ENCODE results near the gene CHMP2A.
"Not testable (repeated sequence)": the region's sequence is repeated elsewhere in the genome, so short reads cannot be mapped to it uniquely, and the experiment has no call there.

The CHMP2A gene

DNA sequence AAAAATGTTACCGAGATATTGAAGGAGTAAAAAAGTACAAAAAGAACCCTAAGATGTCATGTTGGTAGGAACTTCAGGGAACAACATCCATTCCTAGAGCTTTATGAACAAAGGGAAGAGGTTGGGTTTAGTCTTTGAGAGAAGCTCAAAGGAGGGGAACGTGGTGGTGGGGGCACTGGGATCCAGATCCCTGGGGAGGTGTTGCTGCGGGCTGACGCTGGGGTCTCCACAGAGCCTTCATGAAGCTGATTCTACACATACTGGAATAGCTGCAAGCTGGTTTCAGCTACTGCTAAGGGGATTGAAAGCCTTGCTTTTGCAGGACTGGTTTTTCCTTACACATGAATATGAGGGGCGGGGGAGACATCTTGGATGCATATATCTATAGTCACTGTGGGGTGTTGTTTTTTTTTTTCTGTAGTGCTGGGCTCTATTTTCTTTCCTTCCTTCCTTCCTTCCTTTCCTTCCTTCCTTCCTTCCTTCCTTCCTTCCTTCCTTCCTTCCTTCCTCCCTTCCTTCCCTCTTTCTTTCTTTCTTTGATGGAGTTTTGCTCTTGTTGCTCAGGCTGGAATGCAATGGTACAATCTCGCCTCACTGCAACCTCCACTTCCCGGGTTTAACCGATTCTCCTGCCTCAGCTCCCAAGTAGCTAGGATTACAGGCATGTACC is 24.7 kb upstream of the CHMP2A start:
- no peak overlapping the region for H3K4ac ChIP-seq (ENCODE audit: low read length)
- no peak overlapping the region for H2BK120ac ChIP-seq (ENCODE audit: low read depth, low read length)
- no peak overlapping the region for H3K18ac ChIP-seq (ENCODE audit: low read length)
- no peak overlapping the region for H4K8ac ChIP-seq (ENCODE audit: low read depth, low read length)
- no peak overlapping the region for H3K14ac ChIP-seq (ENCODE audit: low read length)
- H3K36me3 ChIP-seq (replicated peaks in 1 of 2; ENCODE audit: control insufficient read depth in 2 of 2, insufficient read depth in 2 of 2, low read length in 2 of 2): peaks cover 21 to 61% of the 10 kb centered on the region in 2 donors
- no peak overlapping the region for H2AFZ ChIP-seq (ENCODE audit: low read length)
- H2AK5ac ChIP-seq (ENCODE audit: low read depth, low read length): no peak overlapping the region
- H3K9ac ChIP-seq (ENCODE audit: low read depth, low read length, poor library complexity): no peak overlapping the region
- H2BK12ac ChIP-seq (ENCODE audit: low read length): no peak overlapping the region
- no peak for DNase-seq (ENCODE audit: low spot score)
- whole genome bisulfite sequencing, 2 donors (ENCODE audit: extremely low coverage in 2 of 2, insufficient read length in 2 of 2, insufficient replicate concordance in 1 of 2): no CpG with 5 or more reads among the region's 8 CpGs
- H3K27ac ChIP-seq (replicated peaks; ENCODE audit: low read length): no peak overlapping the region
- H2BK5ac ChIP-seq (ENCODE audit: low read length): no peak overlapping the region
- H3K27me3 ChIP-seq (ENCODE audit: control insufficient read depth in 3 of 3, insufficient read depth in 3 of 3, low read depth in 1 of 3, low read length in 3 of 3): no peaks in the 10 kb centered on the region
- H3K9me3 ChIP-seq (replicated peaks in 1 of 2; ENCODE audit: control insufficient read depth in 2 of 2, insufficient read depth in 1 of 2, low read depth in 1 of 2, low read length in 2 of 2): peaks cover 0 to 3% of the 10 kb centered on the region in 2 donors
- H3K4me2 ChIP-seq (ENCODE audit: insufficient read depth, low read length, poor library complexity, severe bottlenecking): no peak overlapping the region
- no peak overlapping the region for H2BK15ac ChIP-seq (ENCODE audit: low read length)
- H3K4me1 ChIP-seq (ENCODE audit: control insufficient read depth in 2 of 2, insufficient read depth in 1 of 2, low read depth in 1 of 2, low read length in 2 of 2): peaks cover 0 to 2% of the 10 kb centered on the region in 2 donors
- no peak overlapping the region for H3K4me3 ChIP-seq (ENCODE audit: low read length in 2 of 2)
- no peak overlapping the region for H3K23ac ChIP-seq (ENCODE audit: low read depth, low read length, poor library complexity)
- peaks cover 16% of the 10 kb centered on the region for H3K79me1 ChIP-seq (ENCODE audit: low read depth, low read length)
- H4K91ac ChIP-seq (ENCODE audit: low read depth, low read length, poor library complexity): no peak overlapping the region

GRCh38 chr19:58578012-58578925 is 23.4 kb upstream of the CHMP2A start:
- Histone ChIP-seq H3K23ac (ENCODE audit: low read depth, low read length, poor library complexity) (no peak overlapping the region), H3K27me3 (ENCODE audit: control insufficient read depth in 3 of 3, insufficient read depth in 3 of 3, low read depth in 1 of 3, low read length in 3 of 3) (no peaks in the 10 kb centered on the region), H3K36me3 (replicated peaks in 1 of 2; ENCODE audit: control insufficient read depth in 2 of 2, insufficient read depth in 2 of 2, low read length in 2 of 2) (peaks cover 15 to 48% of the 10 kb centered on the region in 2 donors), H3K4me2 (ENCODE audit: insufficient read depth, low read length, poor library complexity, severe bottlenecking) (no peak overlapping the region), H3K9ac (ENCODE audit: low read depth, low read length, poor library complexity) (no peak overlapping the region), H3K4ac (ENCODE audit: low read length) (no peak overlapping the region), H3K4me1 (ENCODE audit: control insufficient read depth in 2 of 2, insufficient read depth in 1 of 2, low read depth in 1 of 2, low read length in 2 of 2) (peaks cover 4 to 7% of the 10 kb centered on the region in 2 donors), H4K8ac (ENCODE audit: low read depth, low read length) (no peak overlapping the region), H2AK5ac (ENCODE audit: low read depth, low read length) (peak overlapping the region; percentile 17), H3K14ac (ENCODE audit: low read length) (no peak overlapping the region), H2AFZ (ENCODE audit: low read length) (no peak overlapping the region), H2BK12ac (ENCODE audit: low read length) (no peak overlapping the region), H3K9me3 (replicated peaks in 1 of 2; ENCODE audit: control insufficient read depth in 2 of 2, insufficient read depth in 1 of 2, low read depth in 1 of 2, low read length in 2 of 2) (peaks cover 0 to 3% of the 10 kb centered on the region in 2 donors), H4K91ac (ENCODE audit: low read depth, low read length, poor library complexity) (no peak overlapping the region), H3K4me3 (ENCODE audit: low read length in 2 of 2) (no peak overlapping the region), H2BK120ac (ENCODE audit: low read depth, low read length) (no peak overlapping the region), H3K79me1 (ENCODE audit: low read depth, low read length) (peaks cover 12% of the 10 kb centered on the region), H2BK5ac (ENCODE audit: low read length) (no peak overlapping the region), H3K18ac (ENCODE audit: low read length) (no peak overlapping the region), H2BK15ac (ENCODE audit: low read length) (no peak overlapping the region), H3K27ac (replicated peaks; ENCODE audit: low read length) (no peak overlapping the region)
- WGBS, 2 donors (ENCODE audit: extremely low coverage in 2 of 2, insufficient read length in 2 of 2, insufficient replicate concordance in 1 of 2): no CpG with 5 or more reads among the region's 11 CpGs
- no peak for DNase-seq (ENCODE audit: low spot score)

DNA sequence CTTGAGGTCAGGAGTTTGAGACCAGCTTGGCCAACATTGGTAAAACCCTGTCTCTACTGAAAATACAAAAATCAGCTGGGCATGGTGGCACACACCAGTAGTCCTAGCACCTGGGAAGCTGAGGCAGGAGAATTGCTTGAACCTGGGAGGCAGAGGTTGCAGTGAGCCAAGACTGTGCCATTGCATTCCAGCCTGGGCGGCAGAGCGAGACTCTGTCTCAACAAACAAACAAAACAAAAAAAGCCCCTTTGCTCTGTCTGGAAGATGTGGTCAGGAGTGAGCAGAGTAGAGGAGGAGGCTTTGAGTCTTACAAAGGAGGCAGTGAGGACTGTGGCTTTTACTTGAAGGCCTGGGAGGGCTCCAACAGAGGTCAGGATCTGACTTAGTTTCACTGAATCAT is 22.7 kb upstream of the CHMP2A start:
- peaks cover 8 to 41% of the 10 kb centered on the region in 2 donors for H3K36me3 ChIP-seq (replicated peaks in 1 of 2; ENCODE audit: control insufficient read depth in 2 of 2, insufficient read depth in 2 of 2, low read length in 2 of 2)
- not testable (repeated sequence) for H3K9ac ChIP-seq (ENCODE audit: low read depth, low read length, poor library complexity); H3K4me3 ChIP-seq (ENCODE audit: low read length in 2 of 2); H3K27me3 ChIP-seq (ENCODE audit: control insufficient read depth in 3 of 3, insufficient read depth in 3 of 3, low read depth in 1 of 3, low read length in 3 of 3); H3K4ac ChIP-seq (ENCODE audit: low read length); H3K23ac ChIP-seq (ENCODE audit: low read depth, low read length, poor library complexity); H2BK12ac ChIP-seq (ENCODE audit: low read length); H3K18ac ChIP-seq (ENCODE audit: low read length); DNase-seq (ENCODE audit: low spot score); H3K14ac ChIP-seq (ENCODE audit: low read length); H3K9me3 ChIP-seq (replicated peaks in 1 of 2; ENCODE audit: control insufficient read depth in 2 of 2, insufficient read depth in 1 of 2, low read depth in 1 of 2, low read length in 2 of 2); H2BK5ac ChIP-seq (ENCODE audit: low read length); H2BK15ac ChIP-seq (ENCODE audit: low read length); H3K4me2 ChIP-seq (ENCODE audit: insufficient read depth, low read length, poor library complexity, severe bottlenecking); H3K4me1 ChIP-seq (ENCODE audit: control insufficient read depth in 2 of 2, insufficient read depth in 1 of 2, low read depth in 1 of 2, low read length in 2 of 2); H2BK120ac ChIP-seq (ENCODE audit: low read depth, low read length); H4K8ac ChIP-seq (ENCODE audit: low read depth, low read length); H2AK5ac ChIP-seq (ENCODE audit: low read depth, low read length); H3K27ac ChIP-seq (replicated peaks; ENCODE audit: low read length); H2AFZ ChIP-seq (ENCODE audit: low read length); H4K91ac ChIP-seq (ENCODE audit: low read depth, low read length, poor library complexity)
- no CpG with 5 or more reads among the region's 2 CpGs for WGBS, 2 donors (ENCODE audit: extremely low coverage in 2 of 2, insufficient read length in 2 of 2, insufficient replicate concordance in 1 of 2)
- peaks cover 12% of the 10 kb centered on the region for H3K79me1 ChIP-seq (ENCODE audit: low read depth, low read length)
